Measurements from ENCODE around the gene CPXM2. TPM values are rescaled to one million over a fixed set of nuclear protein-coding genes. Genes with fewer than 3 reads are reported as not detected.

The CPXM2 gene
- total and polyA plus RNA-seq, 10 of the 15 experiments (the other 5 are each of a cell fraction or from before 2014, with no cell fraction given) = 0.08 to 1.1 (median 0.58) TPM

- ChIA-PET CTCF (interaction anchor here (1.3 kb wide), 1 partner anchor 9 kb away, joined by 3 read pairs; no protein-coding TSS in a partner anchor), SMC1A (ENCODE audit: uncharacterized antibody, unreplicated experiment) (no interaction called here), RAD21 (ENCODE audit: unreplicated experiment) (no interaction called here), POLR2A (no interaction called here)
- in situ Hi-C loops (cut with MboI) (no loop called here), intact Hi-C loops (cut with micrococcal nuclease; ENCODE audit: unreplicated experiment) (no loop called here)
- DNase-seq (ENCODE audit: low read depth, low spot score) (no peak), FAIRE-seq (no peak), ATAC-seq (no peak)
- H3K79me2 ChIP-seq (ENCODE audit: control insufficient read depth, insufficient read depth, low read length) = no peaks in the 10 kb centered on the region
- H3K4me2 ChIP-seq (ENCODE audit: control insufficient read depth, insufficient read depth) = no peak overlapping the region
- H2AFZ ChIP-seq (ENCODE audit: control insufficient read depth, low read depth, low read length) = no peak overlapping the region
- H3K4me1 ChIP-seq (ENCODE audit: control insufficient read depth, insufficient read depth, low read length) = no peaks in the 10 kb centered on the region
- WGBS (ENCODE audit: insufficient coverage, insufficient replicate concordance, low lambda C conversion rate, missing lambda C conversion rate) = 18% methylated on average over 2 of the region's 2 CpGs
- TF ChIP-seq E4F1 (IDR thresholded peaks at IDR 0.05; ENCODE audit: borderline replicate concordance, partially characterized antibody) = no peak
- no peak for TF ChIP-seq ESRRA (IDR thresholded peaks at IDR 0.05; ENCODE audit: low read length)
- TF ChIP-seq RUNX3 (IDR thresholded peaks at IDR 0.05; ENCODE audit: low read length) = no peak
- no peak for TF ChIP-seq NFYA (IDR thresholded peaks at IDR 0.05; ENCODE audit: borderline replicate concordance, low read depth, low read length)
- no peak overlapping the region for H3K4me3 ChIP-seq
- H3K27me3 ChIP-seq (replicated peaks in 1 of 2; ENCODE audit: control insufficient read depth in 2 of 2, insufficient read depth in 2 of 2, low read length in 1 of 2) = no peaks in the 10 kb centered on the region
- no peak overlapping the region for H3K27ac ChIP-seq (ENCODE audit: control insufficient read depth, insufficient read depth)
- no peak overlapping the region for H3K9ac ChIP-seq (ENCODE audit: control insufficient read depth, insufficient read depth, low read length)
- no peaks in the 10 kb centered on the region for H3K36me3 ChIP-seq (ENCODE audit: control insufficient read depth in 2 of 2, insufficient read depth in 2 of 2, low read length in 1 of 2)
- no TSS peak for BruUV-seq (replicated peaks)
- H3K9me3 ChIP-seq (replicated peaks; ENCODE audit: control insufficient read depth, insufficient read depth, low read length) = no peaks in the 10 kb centered on the region
- no peaks in the 10 kb centered on the region for H4K20me1 ChIP-seq (ENCODE audit: control insufficient read depth, insufficient read depth)
These were observed 176.1 kb downstream of the CPXM2 start for GRCh38 chr10:123715546-123715945.

- BruUV-seq (replicated peaks) = no TSS peak
- ChIA-PET SMC1A (ENCODE audit: uncharacterized antibody, unreplicated experiment) (no interaction called here), CTCF (interaction anchor here (0.7 to 1.4 kb wide), 4 partner anchors 10 to 261 kb away, joined by 3 to 4 read pairs (median 3); no protein-coding TSS in a partner anchor), RAD21 (ENCODE audit: unreplicated experiment) (interaction anchor here (0.6 kb wide), 1 partner anchor 160 kb away, joined by 3 read pairs; no protein-coding TSS in a partner anchor), POLR2A (no interaction called here)
- intact Hi-C loops (cut with micrococcal nuclease; ENCODE audit: unreplicated experiment) = no loop called here
- Histone ChIP-seq H3K9ac (ENCODE audit: control insufficient read depth, insufficient read depth, low read length) (no peak overlapping the region), H4K20me1 (ENCODE audit: control insufficient read depth, insufficient read depth) (no peaks in the 10 kb centered on the region), H3K4me2 (ENCODE audit: control insufficient read depth, insufficient read depth) (no peak overlapping the region), H3K36me3 (ENCODE audit: control insufficient read depth in 2 of 2, insufficient read depth in 2 of 2, low read length in 1 of 2) (no peaks in the 10 kb centered on the region), H2AFZ (ENCODE audit: control insufficient read depth, low read depth, low read length) (no peak overlapping the region), H3K27ac (ENCODE audit: control insufficient read depth, insufficient read depth) (no peak overlapping the region), H3K4me3 (no peak overlapping the region), H3K79me2 (ENCODE audit: control insufficient read depth, insufficient read depth, low read length) (no peaks in the 10 kb centered on the region), H3K4me1 (ENCODE audit: control insufficient read depth, insufficient read depth, low read length) (no peaks in the 10 kb centered on the region), H3K27me3 (replicated peaks in 1 of 2; ENCODE audit: control insufficient read depth in 2 of 2, insufficient read depth in 2 of 2, low read length in 1 of 2) (peaks cover 2 to 3% of the 10 kb centered on the region in 2 experiments; a peak in 3 of 4 replicates), H3K9me3 (replicated peaks; ENCODE audit: control insufficient read depth, insufficient read depth, low read length) (no peaks in the 10 kb centered on the region)
- in situ Hi-C loops (cut with MboI) = no loop called here
- DNase-seq (ENCODE audit: low read depth, low spot score) = no peak
- 8% methylated on average over 4 of the region's 4 CpGs for WGBS (ENCODE audit: insufficient coverage, insufficient replicate concordance, low lambda C conversion rate, missing lambda C conversion rate)
- TF ChIP-seq MXI1 (IDR thresholded peaks at IDR 0.05; ENCODE audit: low read depth, low read length) = no peak
- TF ChIP-seq RELA (IDR thresholded peaks at IDR 0.05; ENCODE audit: borderline replicate concordance, partially characterized antibody) = no peak
- TF ChIP-seq CEBPZ (IDR thresholded peaks at IDR 0.05; ENCODE audit: low read depth, low read length) = no peak
- TF ChIP-seq JUND (IDR thresholded peaks at IDR 0.05; ENCODE audit: low read depth, low read length) = no peak
- no peak for TF ChIP-seq PBX3 (IDR thresholded peaks at IDR 0.05; ENCODE audit: insufficient replicate concordance, low read depth, low read length)
- TF ChIP-seq GABPA (IDR thresholded peaks at IDR 0.05; ENCODE audit: low read depth) = no peak
- TF ChIP-seq ZNF24 (IDR thresholded peaks at IDR 0.05) = no peak
- no peak for ATAC-seq
- FAIRE-seq = no peak
These were observed 185.4 kb downstream of the CPXM2 start for GRCh38 chr10:123706236-123706635.
